ENCODE results near the gene ANKS1A. TPM values are rescaled to one million over a fixed set of nuclear protein-coding genes. Genes with fewer than 3 reads are reported as not detected.

The ANKS1A gene
- polyA plus RNA-seq, 2 of the 4 experiments (the other 2 are of a cell fraction), result 3.6 to 5.9 TPM

DNA sequence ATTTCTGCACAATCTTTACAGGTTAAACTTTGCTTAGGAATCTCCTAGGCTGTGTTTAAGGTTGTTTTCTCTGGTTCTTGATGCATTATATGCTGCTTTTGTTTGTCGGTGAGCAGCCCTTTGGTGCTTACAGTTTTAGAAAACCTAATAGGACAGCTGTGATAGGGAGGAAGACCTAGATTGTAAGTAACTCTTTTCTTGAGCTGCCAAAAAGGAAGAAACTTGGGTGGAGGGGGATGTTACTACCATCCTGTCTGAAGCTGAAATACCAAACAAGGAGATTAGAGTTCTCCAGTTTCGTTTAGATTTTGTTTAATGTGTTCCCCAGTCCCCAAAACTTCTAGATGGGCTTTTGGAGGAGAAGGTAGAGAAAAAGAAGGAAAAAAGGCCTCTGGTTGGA lies 72.0 kb downstream of the ANKS1A start:
- H3K4me1 ChIP-seq, result no peaks in the 10 kb centered on the region
- TF ChIP-seq HOXB13 (CRISPR knock-in tag; IDR thresholded peaks at IDR 0.05; ENCODE audit: low read depth) (no peak), ZSCAN20 (CRISPR knock-in tag; IDR thresholded peaks at IDR 0.05) (no peak), EP300 (IDR thresholded peaks at IDR 0.05) (no peak), NFE2L2 (conservative IDR thresholded peaks at IDR 0.05; ENCODE audit: low read length) (no peak), FOSL2 (IDR thresholded peaks at IDR 0.05) (no peak), FOSL2 (CRISPR knock-in tag; IDR thresholded peaks at IDR 0.05) (no peak), RAD21 (conservative IDR thresholded peaks at IDR 0.05 in 1 of 2, IDR thresholded peaks at IDR 0.05 in 1 of 2) (no peak), RARB (CRISPR knock-in tag; IDR thresholded peaks at IDR 0.05) (no peak), ZC3H11A (IDR thresholded peaks at IDR 0.05) (no peak), JUN (IDR thresholded peaks at IDR 0.05) (no peak), MYC (IDR thresholded peaks at IDR 0.05; ENCODE audit: borderline replicate concordance, low read length) (no peak), SREBF2 (IDR thresholded peaks at IDR 0.05) (no peak), CEBPB (IDR thresholded peaks at IDR 0.05) (no peak), ZFP36 (IDR thresholded peaks at IDR 0.05; ENCODE audit: borderline replicate concordance, partially characterized antibody) (no peak), PHF8 (IDR thresholded peaks at IDR 0.05; ENCODE audit: borderline replicate concordance, low read depth) (no peak)
- TF ChIP-seq, protein P1, sequence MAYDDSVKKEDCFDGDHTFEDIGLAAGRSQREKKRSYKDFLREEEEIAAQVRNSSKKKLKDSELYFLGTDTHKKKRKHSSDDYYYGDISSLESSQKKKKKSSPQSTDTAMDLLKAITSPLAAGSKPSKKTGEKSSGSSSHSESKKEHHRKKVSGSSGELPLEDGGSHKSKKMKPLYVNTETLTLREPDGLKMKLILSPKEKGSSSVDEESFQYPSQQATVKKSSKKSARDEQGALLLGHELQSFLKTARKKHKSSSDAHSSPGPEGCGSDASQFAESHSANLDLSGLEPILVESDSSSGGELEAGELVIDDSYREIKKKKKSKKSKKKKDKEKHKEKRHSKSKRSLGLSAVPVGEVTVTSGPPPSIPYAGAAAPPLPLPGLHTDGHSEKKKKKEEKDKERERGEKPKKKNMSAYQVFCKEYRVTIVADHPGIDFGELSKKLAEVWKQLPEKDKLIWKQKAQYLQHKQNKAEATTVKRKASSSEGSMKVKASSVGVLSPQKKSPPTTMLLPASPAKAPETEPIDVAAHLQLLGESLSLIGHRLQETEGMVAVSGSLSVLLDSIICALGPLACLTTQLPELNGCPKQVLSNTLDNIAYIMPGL (CRISPR knock-in tag; IDR thresholded peaks at IDR 0.05; ENCODE audit: borderline replicate concordance), result no peak
- TF ChIP-seq, protein P2, sequence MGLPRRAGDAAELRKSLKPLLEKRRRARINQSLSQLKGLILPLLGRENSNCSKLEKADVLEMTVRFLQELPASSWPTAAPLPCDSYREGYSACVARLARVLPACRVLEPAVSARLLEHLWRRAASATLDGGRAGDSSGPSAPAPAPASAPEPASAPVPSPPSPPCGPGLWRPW (IDR thresholded peaks at IDR 0.05), result no peak
- TF ChIP-seq, protein P3, sequence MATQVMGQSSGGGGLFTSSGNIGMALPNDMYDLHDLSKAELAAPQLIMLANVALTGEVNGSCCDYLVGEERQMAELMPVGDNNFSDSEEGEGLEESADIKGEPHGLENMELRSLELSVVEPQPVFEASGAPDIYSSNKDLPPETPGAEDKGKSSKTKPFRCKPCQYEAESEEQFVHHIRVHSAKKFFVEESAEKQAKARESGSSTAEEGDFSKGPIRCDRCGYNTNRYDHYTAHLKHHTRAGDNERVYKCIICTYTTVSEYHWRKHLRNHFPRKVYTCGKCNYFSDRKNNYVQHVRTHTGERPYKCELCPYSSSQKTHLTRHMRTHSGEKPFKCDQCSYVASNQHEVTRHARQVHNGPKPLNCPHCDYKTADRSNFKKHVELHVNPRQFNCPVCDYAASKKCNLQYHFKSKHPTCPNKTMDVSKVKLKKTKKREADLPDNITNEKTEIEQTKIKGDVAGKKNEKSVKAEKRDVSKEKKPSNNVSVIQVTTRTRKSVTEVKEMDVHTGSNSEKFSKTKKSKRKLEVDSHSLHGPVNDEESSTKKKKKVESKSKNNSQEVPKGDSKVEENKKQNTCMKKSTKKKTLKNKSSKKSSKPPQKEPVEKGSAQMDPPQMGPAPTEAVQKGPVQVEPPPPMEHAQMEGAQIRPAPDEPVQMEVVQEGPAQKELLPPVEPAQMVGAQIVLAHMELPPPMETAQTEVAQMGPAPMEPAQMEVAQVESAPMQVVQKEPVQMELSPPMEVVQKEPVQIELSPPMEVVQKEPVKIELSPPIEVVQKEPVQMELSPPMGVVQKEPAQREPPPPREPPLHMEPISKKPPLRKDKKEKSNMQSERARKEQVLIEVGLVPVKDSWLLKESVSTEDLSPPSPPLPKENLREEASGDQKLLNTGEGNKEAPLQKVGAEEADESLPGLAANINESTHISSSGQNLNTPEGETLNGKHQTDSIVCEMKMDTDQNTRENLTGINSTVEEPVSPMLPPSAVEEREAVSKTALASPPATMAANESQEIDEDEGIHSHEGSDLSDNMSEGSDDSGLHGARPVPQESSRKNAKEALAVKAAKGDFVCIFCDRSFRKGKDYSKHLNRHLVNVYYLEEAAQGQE (IDR thresholded peaks at IDR 0.05), result no peak
- no peak overlapping the region for H3K27ac ChIP-seq
- no peak overlapping the region for H3K4me3 ChIP-seq
- H3K4me2 ChIP-seq, result no peak overlapping the region
- no peaks in the 10 kb centered on the region for H3K9me3 ChIP-seq
- ChIA-PET CTCF (no interaction called here), POLR2A (no interaction called here)
- no peak for FAIRE-seq
- no peak for ATAC-seq
- WGBS (ENCODE audit: missing lambda C conversion rate), result 89% methylated on average over 2 of the region's 2 CpGs
- DNase-seq (ENCODE audit: low read depth in 1 of 2, low spot score in 1 of 2), result no peak

DNA sequence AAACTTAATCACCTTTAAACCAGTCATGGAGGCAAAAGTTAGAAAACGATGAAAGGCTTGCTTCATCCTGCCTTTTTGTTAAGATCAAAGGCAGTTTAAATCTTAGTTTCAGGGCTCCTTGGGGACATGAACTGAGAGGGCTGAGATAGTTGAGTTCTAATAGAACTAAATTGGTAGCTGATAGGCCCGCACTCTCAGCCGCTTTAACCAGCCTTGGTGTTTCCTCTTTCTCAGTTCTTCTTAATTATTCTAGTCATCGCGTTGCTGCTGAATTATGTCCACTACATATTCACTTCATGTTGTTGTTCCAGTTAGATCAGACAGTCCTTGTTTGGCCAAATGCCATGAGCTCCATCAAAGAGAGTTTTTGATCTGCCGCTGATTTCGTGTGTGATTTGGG lies 72.5 kb downstream of the ANKS1A start:
- no peak for TF ChIP-seq NFE2L2 (conservative IDR thresholded peaks at IDR 0.05; ENCODE audit: low read length)
- TF ChIP-seq RNF2 (IDR thresholded peaks at IDR 0.05; ENCODE audit: borderline replicate concordance, low read depth), result no peak
- no peak for TF ChIP-seq HDAC2 (IDR thresholded peaks at IDR 0.05)
- no peak for TF ChIP-seq FOSB (CRISPR knock-in tag; IDR thresholded peaks at IDR 0.05)
- TF ChIP-seq NR3C1 (IDR thresholded peaks at IDR 0.05), result no peak
- ChIA-PET CTCF (no interaction called here), POLR2A (no interaction called here)
- ATAC-seq, result no peak
- no peak overlapping the region for H3K4me2 ChIP-seq
- no peak overlapping the region for H3K4me3 ChIP-seq
- no peak for FAIRE-seq
- no peak overlapping the region for H3K27ac ChIP-seq
- WGBS (ENCODE audit: missing lambda C conversion rate), result 92% methylated on average over 7 of the region's 7 CpGs
- no peak for DNase-seq (ENCODE audit: low read depth in 1 of 2, low spot score in 1 of 2)
- H3K4me1 ChIP-seq, result no peaks in the 10 kb centered on the region
- H3K9me3 ChIP-seq, result no peaks in the 10 kb centered on the region

Data from A549 (cell line).